ENCODE measurements around the gene EIF5A2.

Gene EIF5A2

DNA sequence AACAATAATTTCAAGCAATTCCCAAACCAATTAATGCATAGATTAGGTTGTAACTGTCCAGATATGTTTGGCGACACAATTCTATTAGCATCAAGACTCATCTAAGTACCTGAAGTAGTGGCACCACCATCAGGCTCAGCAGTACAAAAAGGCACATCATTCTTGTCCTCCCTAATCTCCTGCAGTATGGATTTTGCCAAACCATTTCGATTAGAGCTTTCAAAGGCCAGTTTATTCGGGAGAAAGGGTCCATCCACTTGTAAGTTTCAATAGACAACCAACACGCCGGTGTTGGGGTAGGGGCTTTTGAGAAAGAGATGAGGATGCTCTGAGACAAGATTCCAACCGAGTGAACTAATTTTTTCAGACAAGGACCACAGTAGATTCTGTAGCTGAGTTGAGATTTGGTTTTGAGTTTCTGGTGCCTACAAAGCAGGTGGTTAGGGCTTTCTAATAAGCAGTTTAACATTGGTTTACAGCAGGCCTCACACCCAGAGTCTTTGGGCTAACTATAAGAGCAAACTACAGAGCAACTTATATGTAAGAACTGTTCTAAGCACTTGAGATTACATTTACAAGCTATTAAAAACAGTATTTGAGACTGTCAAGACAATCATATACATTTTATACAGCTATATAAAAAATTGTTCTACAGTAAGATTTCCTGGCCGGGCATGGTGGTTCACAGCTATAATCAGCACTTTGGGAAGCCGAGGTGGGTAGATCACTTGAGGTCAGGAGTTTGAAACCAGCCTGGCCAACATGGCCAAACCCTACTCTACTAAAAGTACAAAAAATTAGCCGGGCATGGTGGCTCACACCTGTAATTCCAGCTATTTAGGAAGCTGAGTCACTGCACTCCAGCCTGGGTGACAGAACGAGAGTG lies 43.0 kb downstream of the EIF5A2 start:
- in situ Hi-C loops (cut with HindIII; ENCODE audit: low sequenced_read_pairs), result no loop called here
- TF ChIP-seq, protein P1, sequence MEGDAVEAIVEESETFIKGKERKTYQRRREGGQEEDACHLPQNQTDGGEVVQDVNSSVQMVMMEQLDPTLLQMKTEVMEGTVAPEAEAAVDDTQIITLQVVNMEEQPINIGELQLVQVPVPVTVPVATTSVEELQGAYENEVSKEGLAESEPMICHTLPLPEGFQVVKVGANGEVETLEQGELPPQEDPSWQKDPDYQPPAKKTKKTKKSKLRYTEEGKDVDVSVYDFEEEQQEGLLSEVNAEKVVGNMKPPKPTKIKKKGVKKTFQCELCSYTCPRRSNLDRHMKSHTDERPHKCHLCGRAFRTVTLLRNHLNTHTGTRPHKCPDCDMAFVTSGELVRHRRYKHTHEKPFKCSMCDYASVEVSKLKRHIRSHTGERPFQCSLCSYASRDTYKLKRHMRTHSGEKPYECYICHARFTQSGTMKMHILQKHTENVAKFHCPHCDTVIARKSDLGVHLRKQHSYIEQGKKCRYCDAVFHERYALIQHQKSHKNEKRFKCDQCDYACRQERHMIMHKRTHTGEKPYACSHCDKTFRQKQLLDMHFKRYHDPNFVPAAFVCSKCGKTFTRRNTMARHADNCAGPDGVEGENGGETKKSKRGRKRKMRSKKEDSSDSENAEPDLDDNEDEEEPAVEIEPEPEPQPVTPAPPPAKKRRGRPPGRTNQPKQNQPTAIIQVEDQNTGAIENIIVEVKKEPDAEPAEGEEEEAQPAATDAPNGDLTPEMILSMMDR (IDR thresholded peaks at IDR 0.05; ENCODE audit: low read depth, low read length, missing control alignments), result no peak
- no peak overlapping the region for H3K4me3 ChIP-seq (ENCODE audit: low read depth, low read length)
- DNase-seq (ENCODE audit: low read depth), result no peak

DNA sequence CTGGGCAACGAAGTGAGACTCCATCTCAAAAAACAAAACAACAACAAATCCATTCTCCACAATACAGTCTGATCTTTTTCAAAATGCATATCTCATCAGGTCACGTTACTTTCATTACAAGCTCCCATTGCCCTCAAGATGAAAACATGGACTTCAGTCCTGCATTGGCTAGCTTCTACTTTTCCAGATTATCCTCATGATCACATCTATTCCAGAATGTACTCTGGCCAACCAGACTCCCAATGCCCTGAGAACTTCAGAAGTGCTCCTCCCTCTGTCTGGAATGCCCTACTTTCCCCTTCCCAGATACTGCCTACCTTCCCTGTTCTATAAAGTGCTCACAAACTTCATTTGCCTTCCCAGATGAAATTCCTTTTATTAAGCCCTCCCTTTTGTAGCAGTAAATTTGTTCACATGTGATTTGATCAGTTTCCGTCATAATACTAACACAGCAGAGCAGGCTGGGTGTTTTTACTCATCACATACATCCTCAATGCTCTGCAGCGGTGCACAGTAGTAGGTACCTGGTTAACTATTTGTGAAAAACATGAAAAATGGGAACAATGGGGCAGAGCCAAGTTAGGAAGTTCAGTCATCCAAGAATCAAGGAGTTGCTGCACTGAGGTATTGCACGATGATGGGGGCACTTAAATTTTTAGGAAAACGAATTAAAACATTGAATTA lies 43.8 kb downstream of the EIF5A2 start:
- no peak for DNase-seq (ENCODE audit: low read depth)
- TF ChIP-seq, protein P1 (IDR thresholded peaks at IDR 0.05; ENCODE audit: low read depth, low read length, missing control alignments), result no peak
- in situ Hi-C loops (cut with HindIII; ENCODE audit: low sequenced_read_pairs), result no loop called here
- H3K4me3 ChIP-seq (ENCODE audit: low read depth, low read length), result no peak overlapping the region

DNA sequence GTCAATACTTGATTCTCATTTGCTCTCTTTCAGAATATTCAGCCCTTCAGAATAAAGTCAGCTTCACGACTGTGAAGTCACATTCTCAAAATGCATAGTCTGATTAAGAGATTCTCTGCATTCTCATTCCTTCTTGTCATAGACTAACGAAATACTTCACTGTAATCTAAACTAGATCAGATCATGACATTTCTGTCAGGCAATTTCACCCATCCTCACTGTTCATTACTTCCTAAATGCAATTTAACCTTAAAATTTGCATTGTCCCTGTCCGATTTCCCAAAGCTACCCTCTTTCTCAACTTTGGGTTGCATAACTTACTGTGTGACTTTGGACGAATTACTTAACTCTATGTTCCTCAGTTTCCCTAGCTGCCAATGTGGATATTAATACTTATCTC lies 44.6 kb downstream of the EIF5A2 start:
- TF ChIP-seq, protein P1 (IDR thresholded peaks at IDR 0.05; ENCODE audit: low read depth, low read length, missing control alignments), result no peak
- no peak for DNase-seq (ENCODE audit: low read depth)
- in situ Hi-C loops (cut with HindIII; ENCODE audit: low sequenced_read_pairs), result no loop called here
- H3K4me3 ChIP-seq (ENCODE audit: low read depth, low read length), result no peak overlapping the region

DNA sequence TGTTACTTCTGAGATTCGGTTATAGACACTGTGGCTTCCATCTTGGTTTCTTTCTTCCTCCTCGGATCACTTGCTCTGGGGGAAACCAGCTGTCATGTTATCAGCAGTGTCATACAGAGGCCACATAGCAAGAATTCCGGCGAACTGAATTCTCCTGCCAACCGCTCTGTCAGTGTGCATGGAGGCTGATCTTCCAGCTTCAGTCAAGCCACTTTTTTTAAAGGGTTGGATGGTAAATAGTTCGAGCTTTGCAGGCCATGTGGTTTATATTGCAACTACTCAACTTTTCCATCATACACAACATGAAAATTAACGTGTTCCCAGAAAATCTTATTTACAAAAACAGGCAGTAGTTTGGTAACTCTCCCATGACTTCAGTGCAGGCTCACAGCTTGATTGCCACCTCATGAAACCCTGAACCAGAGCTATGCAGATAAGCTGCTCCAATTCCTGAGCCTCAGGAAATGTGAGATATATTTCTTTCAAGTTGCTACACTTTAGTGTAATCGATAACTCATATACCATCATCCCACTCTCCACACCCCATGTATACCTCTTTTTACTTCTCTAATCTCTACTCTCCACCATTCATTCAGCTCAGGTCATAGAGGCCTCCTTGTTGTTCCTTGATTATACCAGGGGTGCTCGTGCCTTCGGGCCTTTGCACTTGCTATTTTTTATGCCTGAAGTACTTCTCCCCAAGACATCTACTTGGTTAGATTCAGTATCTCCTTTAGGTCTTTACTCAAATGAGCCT lies 45.6 kb downstream of the EIF5A2 start:
- no peak overlapping the region for H3K4me3 ChIP-seq (ENCODE audit: low read depth, low read length)
- in situ Hi-C loops (cut with HindIII; ENCODE audit: low sequenced_read_pairs), result no loop called here
- TF ChIP-seq, protein P1 (IDR thresholded peaks at IDR 0.05; ENCODE audit: low read depth, low read length, missing control alignments), result no peak
- DNase-seq (ENCODE audit: low read depth), result no peak

DNA sequence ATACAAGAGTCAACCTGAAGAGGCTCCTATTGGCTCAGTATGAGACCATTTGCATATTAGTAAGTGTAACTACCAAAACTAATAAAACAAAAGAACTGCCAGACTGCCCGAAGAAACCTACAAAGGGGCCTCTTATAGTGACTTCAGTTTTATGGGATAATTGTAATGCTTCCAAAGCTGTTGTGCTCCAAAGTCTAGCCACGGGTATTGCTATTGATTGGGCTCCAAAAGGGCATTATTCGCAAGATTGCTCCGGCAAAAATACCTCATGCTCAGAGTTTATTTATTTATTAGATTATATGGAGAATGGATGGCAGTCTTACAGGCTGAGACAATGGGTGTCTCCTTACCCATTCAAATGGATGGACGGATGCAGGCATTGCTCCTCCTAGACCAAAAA lies 49.8 kb downstream of the EIF5A2 start:
- TF ChIP-seq, protein P1 (IDR thresholded peaks at IDR 0.05; ENCODE audit: low read depth, low read length, missing control alignments), result no peak
- H3K4me3 ChIP-seq (ENCODE audit: low read depth, low read length), result no peak overlapping the region
- DNase-seq (ENCODE audit: low read depth), result no peak
- in situ Hi-C loops (cut with HindIII; ENCODE audit: low sequenced_read_pairs), result no loop called here

DNA sequence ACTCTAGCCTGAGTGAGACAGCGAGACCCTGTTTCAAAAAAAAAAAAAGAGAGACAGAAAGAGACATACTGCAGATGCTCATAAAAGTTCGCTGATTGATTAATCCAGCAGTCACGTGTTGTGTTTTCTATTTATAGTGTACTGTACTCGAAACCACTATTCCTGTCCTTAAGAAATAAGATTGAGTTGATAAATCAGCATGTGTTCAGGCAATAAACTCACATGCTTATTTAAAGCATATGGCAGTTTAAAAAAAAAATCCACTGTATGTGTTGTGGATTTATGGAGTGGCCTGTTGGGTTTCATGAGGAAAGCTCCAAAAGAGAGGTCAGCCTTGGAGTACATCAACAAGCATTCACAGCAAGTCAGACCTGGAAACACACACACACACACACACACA lies 56.1 kb downstream of the EIF5A2 start:
- in situ Hi-C loops (cut with HindIII; ENCODE audit: low sequenced_read_pairs), result loop anchor here (5.0 kb wide), 1 partner anchor 35 kb away; no protein-coding TSS in a partner anchor
- no peak overlapping the region for H3K4me3 ChIP-seq (ENCODE audit: low read depth, low read length)

More for the DNA sequence above, 56.1 kb downstream of the EIF5A2 start:
- TF ChIP-seq, protein P1 (IDR thresholded peaks at IDR 0.05; ENCODE audit: low read depth, low read length, missing control alignments), result no peak
- DNase-seq (ENCODE audit: low read depth), result no peak
